WTC11 (cell line): ENCODE measurements around the gene MDGA2. TPM values are rescaled to one million over a fixed set of nuclear protein-coding genes. Genes with fewer than 3 reads are reported as not detected.

Source experiments
- ATAC-seq: fragments of 200-7000 bp; cut with Tn5 transposase; 2 replicates; pipeline ENCODE4 v1.10.0; 2021; ENCODE audit warnings: mild to moderate bottlenecking, moderate library complexity
- CTCF ChIA-PET: fragments of 300-600 bp; sonication (Branson Sonifier 250); formaldehyde crosslinking; loops from one replicate; lab custom pipeline; 2021; ENCODE audit warnings: antibody characterized with exemption; lab: Charles Lee
- POLR2A ChIA-PET: fragments of 350-600 bp; sonication (Branson Sonifier 250); formaldehyde crosslinking; loops from one replicate; lab custom pipeline; 2021; ENCODE audit warnings: antibody characterized with exemption; lab: Charles Lee
- DNase-seq: peaks from one replicate; pipeline ENCODE4 v3.0.0; 2021; ENCODE audit warnings: low spot score
- H3K27ac Mint-ChIP-seq: 2 replicates; pipeline ENCODE4 v1.8.0; 2021; ENCODE audit warnings: mixed read lengths
- H3K27me3 Mint-ChIP-seq: 2 replicates; pipeline ENCODE4 v1.8.0; 2021; ENCODE audit warnings: low read depth, mild to moderate bottlenecking, moderate library complexity, mixed read lengths
- H3K36me3 Mint-ChIP-seq: 2 replicates; pipeline ENCODE4 v1.8.0; 2021; ENCODE audit warnings: mixed read lengths
- H3K4me1 Mint-ChIP-seq: 2 replicates; pipeline ENCODE4 v1.8.0; 2022; ENCODE audit warnings: mixed read lengths
- H3K4me3 Mint-ChIP-seq: 2 replicates; pipeline ENCODE4 v1.8.0; 2021; ENCODE audit warnings: mild to moderate bottlenecking, moderate library complexity, mixed read lengths
- H3K9me3 Mint-ChIP-seq: 2 replicates; pipeline ENCODE4 v1.8.0; 2021; ENCODE audit warnings: mixed read lengths
- ATF1 ChIP-seq: sonication (generic); formaldehyde crosslinking; IDR thresholded peaks from 2 replicates; pipeline ENCODE4 v1.8.1; 2023; ENCODE audit warnings: mild to moderate bottlenecking, moderate library complexity, missing genetic modification reagents
- CREM ChIP-seq: sonication (generic); formaldehyde crosslinking; IDR thresholded peaks from 2 replicates; pipeline ENCODE4 v1.8.1; 2022; ENCODE audit warnings: mild to moderate bottlenecking, missing genetic modification reagents, moderate library complexity
- EMX1 ChIP-seq: fragments of 250-450 bp; sonication (Bioruptor Pico); IDR thresholded peaks from 2 replicates; pipeline ENCODE4 v1.8.0; 2021; ENCODE audit warnings: mild to moderate bottlenecking
- FOXJ3 ChIP-seq: sonication (generic); formaldehyde crosslinking; IDR thresholded peaks from 2 replicates; pipeline ENCODE4 v1.9.0; 2021; ENCODE audit warnings: missing genetic modification reagents, mild to moderate bottlenecking, borderline replicate concordance
- FOXK1 ChIP-seq: sonication (generic); formaldehyde crosslinking; IDR thresholded peaks from 2 replicates; pipeline ENCODE4 v1.8.0; 2022; ENCODE audit warnings: mild to moderate bottlenecking, moderate library complexity, missing genetic modification reagents
- KAT7 ChIP-seq: sonication (generic); formaldehyde crosslinking; IDR thresholded peaks from 2 replicates; pipeline ENCODE4 v1.8.1; 2023; ENCODE audit warnings: missing genetic modification reagents, mild to moderate bottlenecking, borderline replicate concordance
- MXD4 ChIP-seq: fragments of 250-450 bp; sonication (Bioruptor Pico); IDR thresholded peaks from 2 replicates; pipeline ENCODE4 v1.8.0; 2021; ENCODE audit warnings: mild to moderate bottlenecking, moderate library complexity, borderline replicate concordance
- NFYB ChIP-seq: sonication (generic); formaldehyde crosslinking; conservative IDR thresholded peaks from 2 replicates; pipeline ENCODE4 v1.8.0; 2022; ENCODE audit warnings: low read depth, missing genetic modification reagents
- NR2C2 ChIP-seq: sonication (generic); formaldehyde crosslinking; IDR thresholded peaks from 2 replicates; pipeline ENCODE4 v1.8.0; 2022; ENCODE audit warnings: mild to moderate bottlenecking, missing genetic modification reagents
- PRRX2 ChIP-seq: fragments of 250-450 bp; sonication (Bioruptor Pico); IDR thresholded peaks from 2 replicates; pipeline ENCODE4 v1.8.0; 2021; ENCODE audit warnings: mild to moderate bottlenecking
- TEAD4 ChIP-seq: sonication (generic); formaldehyde crosslinking; IDR thresholded peaks from 2 replicates; pipeline ENCODE4 v1.8.0; 2022; ENCODE audit warnings: mild to moderate bottlenecking, missing genetic modification reagents
- ZNF121 ChIP-seq: sonication (generic); formaldehyde crosslinking; IDR thresholded peaks from 2 replicates; pipeline ENCODE4 v1.8.0; 2023; ENCODE audit warnings: missing genetic modification reagents
- ZNF317 ChIP-seq: sonication (generic); formaldehyde crosslinking; IDR thresholded peaks from 2 replicates; pipeline ENCODE4 v1.8.1; 2023; ENCODE audit warnings: low read depth, mild to moderate bottlenecking, moderate library complexity, missing genetic modification reagents, borderline replicate concordance
- ZNF416 ChIP-seq: fragments of 250-450 bp; sonication (Bioruptor Pico); IDR thresholded peaks from 2 replicates; pipeline ENCODE4 v1.9.0; 2021; ENCODE audit warnings: mild to moderate bottlenecking, inconsistent platforms
- total RNA-seq: library from RNA; stranded (reverse); gene quantifications from 3 replicates; pipeline ENCODE4 v1.2.3, GENCODE V29; 2021
- TF ChIP-seq, protein P1 (sequence below): fragments of 250-450 bp; sonication (Bioruptor Pico); IDR thresholded peaks from 2 replicates; pipeline ENCODE4 v2.1.2; 2022; ENCODE audit warnings: mild to moderate bottlenecking, moderate library complexity
- TF ChIP-seq, protein P2 (sequence below): sonication (generic); formaldehyde crosslinking; IDR thresholded peaks from 2 replicates; pipeline ENCODE4 v1.8.0; 2022; ENCODE audit warnings: mild to moderate bottlenecking, missing genetic modification reagents
- TF ChIP-seq, protein P3 (sequence below): sonication (generic); formaldehyde crosslinking; IDR thresholded peaks from 2 replicates; pipeline ENCODE4 v1.8.1; 2022; ENCODE audit warnings: low read depth, missing genetic modification reagents, borderline replicate concordance
- TF ChIP-seq, protein P4 (sequence below): sonication (generic); formaldehyde crosslinking; IDR thresholded peaks from 2 replicates; pipeline ENCODE4 v1.8.0; 2022; ENCODE audit warnings: missing genetic modification reagents
- TF ChIP-seq, protein P5 (sequence below): sonication (generic); formaldehyde crosslinking; IDR thresholded peaks from 2 replicates; pipeline ENCODE4 v1.8.1; 2022; ENCODE audit warnings: mild to moderate bottlenecking, missing genetic modification reagents, moderate library complexity, borderline replicate concordance
- TF ChIP-seq, protein P6 (sequence below): fragments of 250-450 bp; sonication (Bioruptor Pico); conservative IDR thresholded peaks from 2 replicates; pipeline ENCODE4 v1.9.0; 2021; ENCODE audit warnings: mild to moderate bottlenecking

The MDGA2 gene
- total RNA-seq, 1 experiment from 2014 or later = 4.9 TPM

DNA sequence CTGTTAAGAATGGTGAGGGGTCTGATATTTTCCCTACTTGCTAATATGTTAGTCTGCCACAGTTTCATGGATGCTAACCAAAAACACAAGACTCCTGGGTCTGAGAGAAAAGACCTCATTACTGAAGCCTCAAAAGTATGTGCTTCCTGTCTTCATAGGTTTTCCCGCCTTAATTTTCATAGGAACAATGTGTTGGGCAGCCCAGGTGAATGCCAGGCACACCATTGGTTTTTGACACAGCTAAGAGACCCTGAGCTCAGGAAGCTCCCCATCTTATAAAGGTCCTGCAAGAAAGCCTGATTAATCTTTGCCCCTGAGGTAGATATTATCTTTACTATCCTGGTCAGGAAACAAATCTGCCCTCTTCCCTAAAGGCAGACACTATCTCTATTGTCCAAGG lies 464.1 kb downstream of the MDGA2 start:
- no peaks in the 10 kb centered on the region for H3K27me3 Mint-ChIP-seq
- no peak overlapping the region for H3K4me3 Mint-ChIP-seq
- POLR2A ChIA-PET = no interaction called here
- DNase-seq (no peak), ATAC-seq (no peak)
- H3K36me3 Mint-ChIP-seq = no peaks in the 10 kb centered on the region
- CTCF ChIA-PET = no interaction called here
- H3K4me1 Mint-ChIP-seq = peaks cover 2% of the 10 kb centered on the region; the same call in 1 of the 2 replicates
- peaks cover 29% of the 10 kb centered on the region for H3K9me3 Mint-ChIP-seq
- TF ChIP-seq, protein P1, sequence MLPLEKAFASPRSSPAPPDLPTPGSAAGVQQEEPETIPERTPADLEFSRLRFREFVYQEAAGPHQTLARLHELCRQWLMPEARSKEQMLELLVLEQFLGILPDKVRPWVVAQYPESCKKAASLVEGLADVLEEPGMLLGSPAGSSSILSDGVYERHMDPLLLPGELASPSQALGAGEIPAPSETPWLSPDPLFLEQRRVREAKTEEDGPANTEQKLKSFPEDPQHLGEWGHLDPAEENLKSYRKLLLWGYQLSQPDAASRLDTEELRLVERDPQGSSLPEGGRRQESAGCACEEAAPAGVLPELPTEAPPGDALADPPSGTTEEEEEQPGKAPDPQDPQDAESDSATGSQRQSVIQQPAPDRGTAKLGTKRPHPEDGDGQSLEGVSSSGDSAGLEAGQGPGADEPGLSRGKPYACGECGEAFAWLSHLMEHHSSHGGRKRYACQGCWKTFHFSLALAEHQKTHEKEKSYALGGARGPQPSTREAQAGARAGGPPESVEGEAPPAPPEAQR = no peak
- no peak for TF ChIP-seq KAT7 (CRISPR knock-in tag)
- no peak for TF ChIP-seq MXD4
- TF ChIP-seq, protein P2, sequence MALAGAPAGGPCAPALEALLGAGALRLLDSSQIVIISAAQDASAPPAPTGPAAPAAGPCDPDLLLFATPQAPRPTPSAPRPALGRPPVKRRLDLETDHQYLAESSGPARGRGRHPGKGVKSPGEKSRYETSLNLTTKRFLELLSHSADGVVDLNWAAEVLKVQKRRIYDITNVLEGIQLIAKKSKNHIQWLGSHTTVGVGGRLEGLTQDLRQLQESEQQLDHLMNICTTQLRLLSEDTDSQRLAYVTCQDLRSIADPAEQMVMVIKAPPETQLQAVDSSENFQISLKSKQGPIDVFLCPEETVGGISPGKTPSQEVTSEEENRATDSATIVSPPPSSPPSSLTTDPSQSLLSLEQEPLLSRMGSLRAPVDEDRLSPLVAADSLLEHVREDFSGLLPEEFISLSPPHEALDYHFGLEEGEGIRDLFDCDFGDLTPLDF (CRISPR knock-in tag) = no peak
- no peak for TF ChIP-seq PRRX2 (CRISPR knock-in tag)
- no peak for TF ChIP-seq CREM (CRISPR knock-in tag)
- TF ChIP-seq, protein P3, sequence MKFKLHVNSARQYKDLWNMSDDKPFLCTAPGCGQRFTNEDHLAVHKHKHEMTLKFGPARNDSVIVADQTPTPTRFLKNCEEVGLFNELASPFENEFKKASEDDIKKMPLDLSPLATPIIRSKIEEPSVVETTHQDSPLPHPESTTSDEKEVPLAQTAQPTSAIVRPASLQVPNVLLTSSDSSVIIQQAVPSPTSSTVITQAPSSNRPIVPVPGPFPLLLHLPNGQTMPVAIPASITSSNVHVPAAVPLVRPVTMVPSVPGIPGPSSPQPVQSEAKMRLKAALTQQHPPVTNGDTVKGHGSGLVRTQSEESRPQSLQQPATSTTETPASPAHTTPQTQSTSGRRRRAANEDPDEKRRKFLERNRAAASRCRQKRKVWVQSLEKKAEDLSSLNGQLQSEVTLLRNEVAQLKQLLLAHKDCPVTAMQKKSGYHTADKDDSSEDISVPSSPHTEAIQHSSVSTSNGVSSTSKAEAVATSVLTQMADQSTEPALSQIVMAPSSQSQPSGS (CRISPR knock-in tag) = no peak
- no peak for TF ChIP-seq FOXJ3 (CRISPR knock-in tag)
- TF ChIP-seq, protein P4, sequence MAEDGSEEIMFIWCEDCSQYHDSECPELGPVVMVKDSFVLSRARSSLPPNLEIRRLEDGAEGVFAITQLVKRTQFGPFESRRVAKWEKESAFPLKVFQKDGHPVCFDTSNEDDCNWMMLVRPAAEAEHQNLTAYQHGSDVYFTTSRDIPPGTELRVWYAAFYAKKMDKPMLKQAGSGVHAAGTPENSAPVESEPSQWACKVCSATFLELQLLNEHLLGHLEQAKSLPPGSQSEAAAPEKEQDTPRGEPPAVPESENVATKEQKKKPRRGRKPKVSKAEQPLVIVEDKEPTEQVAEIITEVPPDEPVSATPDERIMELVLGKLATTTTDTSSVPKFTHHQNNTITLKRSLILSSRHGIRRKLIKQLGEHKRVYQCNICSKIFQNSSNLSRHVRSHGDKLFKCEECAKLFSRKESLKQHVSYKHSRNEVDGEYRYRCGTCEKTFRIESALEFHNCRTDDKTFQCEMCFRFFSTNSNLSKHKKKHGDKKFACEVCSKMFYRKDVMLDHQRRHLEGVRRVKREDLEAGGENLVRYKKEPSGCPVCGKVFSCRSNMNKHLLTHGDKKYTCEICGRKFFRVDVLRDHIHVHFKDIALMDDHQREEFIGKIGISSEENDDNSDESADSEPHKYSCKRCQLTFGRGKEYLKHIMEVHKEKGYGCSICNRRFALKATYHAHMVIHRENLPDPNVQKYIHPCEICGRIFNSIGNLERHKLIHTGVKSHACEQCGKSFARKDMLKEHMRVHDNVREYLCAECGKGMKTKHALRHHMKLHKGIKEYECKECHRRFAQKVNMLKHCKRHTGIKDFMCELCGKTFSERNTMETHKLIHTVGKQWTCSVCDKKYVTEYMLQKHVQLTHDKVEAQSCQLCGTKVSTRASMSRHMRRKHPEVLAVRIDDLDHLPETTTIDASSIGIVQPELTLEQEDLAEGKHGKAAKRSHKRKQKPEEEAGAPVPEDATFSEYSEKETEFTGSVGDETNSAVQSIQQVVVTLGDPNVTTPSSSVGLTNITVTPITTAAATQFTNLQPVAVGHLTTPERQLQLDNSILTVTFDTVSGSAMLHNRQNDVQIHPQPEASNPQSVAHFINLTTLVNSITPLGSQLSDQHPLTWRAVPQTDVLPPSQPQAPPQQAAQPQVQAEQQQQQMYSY (CRISPR knock-in tag) = no peak
- TF ChIP-seq ZNF416 = no peak
- no peak for TF ChIP-seq ZNF317
- TF ChIP-seq, protein P5, sequence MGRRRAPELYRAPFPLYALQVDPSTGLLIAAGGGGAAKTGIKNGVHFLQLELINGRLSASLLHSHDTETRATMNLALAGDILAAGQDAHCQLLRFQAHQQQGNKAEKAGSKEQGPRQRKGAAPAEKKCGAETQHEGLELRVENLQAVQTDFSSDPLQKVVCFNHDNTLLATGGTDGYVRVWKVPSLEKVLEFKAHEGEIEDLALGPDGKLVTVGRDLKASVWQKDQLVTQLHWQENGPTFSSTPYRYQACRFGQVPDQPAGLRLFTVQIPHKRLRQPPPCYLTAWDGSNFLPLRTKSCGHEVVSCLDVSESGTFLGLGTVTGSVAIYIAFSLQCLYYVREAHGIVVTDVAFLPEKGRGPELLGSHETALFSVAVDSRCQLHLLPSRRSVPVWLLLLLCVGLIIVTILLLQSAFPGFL (CRISPR knock-in tag) = no peak
- no peak for TF ChIP-seq ZNF121 (CRISPR knock-in tag)
- TF ChIP-seq TEAD4 (CRISPR knock-in tag) = no peak
- TF ChIP-seq, protein P6, sequence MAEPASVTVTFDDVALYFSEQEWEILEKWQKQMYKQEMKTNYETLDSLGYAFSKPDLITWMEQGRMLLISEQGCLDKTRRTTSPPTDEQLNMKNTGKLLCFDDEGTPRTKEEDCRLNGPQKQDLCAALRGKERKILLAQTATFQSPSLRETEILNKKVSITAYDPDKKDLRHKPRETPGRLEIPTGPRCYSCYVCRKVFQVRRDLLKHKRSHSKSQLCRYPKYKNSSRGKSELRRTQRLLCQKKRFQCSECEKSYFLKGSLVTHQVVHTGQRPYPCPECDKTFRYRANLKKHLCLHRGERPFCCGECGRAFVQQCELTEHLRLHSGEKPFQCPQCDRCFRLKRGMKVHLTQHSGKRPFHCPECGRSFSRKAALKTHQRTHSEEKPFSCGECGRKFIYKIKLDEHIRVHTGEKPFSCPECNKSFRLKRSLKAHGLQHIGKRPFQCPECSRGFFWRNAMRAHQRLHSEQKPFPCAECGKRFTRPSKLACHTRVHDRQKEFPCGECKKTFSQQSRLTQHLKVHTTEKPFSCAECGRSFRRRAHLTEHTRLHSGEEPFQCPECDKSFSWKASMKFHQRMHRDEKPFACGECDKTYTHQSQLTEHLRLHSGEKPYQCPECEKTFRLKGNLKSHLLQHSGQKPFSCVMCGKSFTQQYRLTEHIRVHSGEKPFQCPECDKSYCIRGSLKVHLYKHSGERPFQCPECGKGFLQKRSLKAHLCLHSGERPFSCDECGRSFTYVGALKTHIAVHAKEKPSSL = no peak
- no peak for TF ChIP-seq FOXK1 (CRISPR knock-in tag)
- no peak for TF ChIP-seq NR2C2 (CRISPR knock-in tag)
- no peak for TF ChIP-seq EMX1
- no peak for TF ChIP-seq ATF1 (CRISPR knock-in tag)
- no peak for TF ChIP-seq NFYB
- TF ChIP-seq, all 79 proteins: peak for 0
- H3K27ac Mint-ChIP-seq = no peak overlapping the region
